GM21515 (cell line): ENCODE results near the gene MACROD2.
"Not testable (repeated sequence)": the region's sequence is repeated elsewhere in the genome, so short reads cannot be mapped to it uniquely, and the experiment has no call there.

Experiments
- ATAC-seq: cut with Tn5 transposase; IDR thresholded peaks from one replicate; pipeline ENCODE4 v1.9.1; 2021; ENCODE audit not compliant: unreplicated experiment

Gene MACROD2

DNA sequence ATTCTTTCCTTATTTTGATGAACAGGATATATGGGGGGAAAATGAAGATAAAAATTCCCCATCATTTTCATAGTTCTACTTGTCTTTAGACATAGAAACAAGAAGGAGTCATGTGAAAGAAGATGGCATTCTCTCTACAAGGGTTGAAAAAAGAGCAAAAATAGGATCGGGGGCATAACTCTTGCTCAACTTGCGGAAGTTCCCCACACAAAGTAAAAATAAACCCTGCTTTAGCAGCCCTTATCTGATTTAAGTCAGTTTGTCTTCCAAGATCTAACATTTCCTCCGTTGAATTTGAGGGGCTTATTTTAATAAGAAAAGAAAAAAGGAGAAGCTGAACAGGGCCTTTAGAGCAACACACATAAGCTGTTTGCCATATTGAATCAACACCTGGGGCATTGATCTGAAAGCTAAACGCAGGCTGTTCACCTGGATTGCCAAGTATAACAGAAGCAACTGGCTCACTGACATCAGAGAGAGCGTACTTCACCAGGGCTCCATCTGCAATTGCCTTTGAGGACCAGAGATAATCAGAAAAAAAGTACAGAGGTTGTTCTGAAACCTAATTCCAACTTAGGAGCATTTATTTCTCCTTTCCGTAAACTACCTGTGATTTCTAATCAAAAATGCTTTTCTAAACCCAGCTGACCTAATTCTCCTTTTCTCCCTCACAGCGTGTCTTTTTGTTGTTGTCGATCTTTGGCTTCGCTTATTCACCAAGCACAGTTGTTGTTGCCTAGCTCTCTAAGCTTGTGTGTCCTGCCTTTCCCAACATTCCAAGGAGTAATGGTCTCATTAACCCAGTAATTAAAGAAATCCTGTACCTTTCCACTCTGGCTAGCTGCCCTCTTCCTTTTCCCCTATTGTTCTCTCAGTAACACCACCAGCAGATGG lies 2010.0 kb downstream of the MACROD2 start:
- no peak for ATAC-seq

DNA sequence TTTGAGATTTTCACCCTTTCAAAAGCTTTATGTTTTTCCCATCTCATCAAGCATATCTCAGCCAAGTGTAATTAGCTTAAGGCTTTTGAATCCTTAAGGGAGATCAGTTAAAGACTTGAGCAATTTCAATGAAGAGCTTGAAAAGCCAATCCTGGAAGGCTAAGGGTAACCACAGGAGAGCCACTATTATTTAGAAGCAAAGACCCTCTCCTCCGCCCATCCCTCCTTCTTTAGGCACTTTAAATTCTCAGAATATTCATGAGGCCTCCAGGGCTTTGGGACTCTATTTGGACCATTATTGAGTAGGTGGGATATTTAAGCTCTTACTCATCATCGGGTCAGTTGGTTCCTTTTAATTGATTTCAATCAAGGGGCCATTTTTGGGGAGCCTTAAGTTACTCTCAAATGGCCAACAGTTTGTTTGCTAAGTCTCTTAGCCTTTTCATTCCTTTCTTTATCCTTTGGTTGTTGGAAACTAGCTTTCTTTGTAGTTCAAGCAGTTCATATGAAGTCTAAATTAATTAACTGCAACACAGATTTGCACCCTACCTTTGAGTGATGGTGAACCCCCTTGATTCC lies 2010.7 kb downstream of the MACROD2 start:
- no peak for ATAC-seq

DNA sequence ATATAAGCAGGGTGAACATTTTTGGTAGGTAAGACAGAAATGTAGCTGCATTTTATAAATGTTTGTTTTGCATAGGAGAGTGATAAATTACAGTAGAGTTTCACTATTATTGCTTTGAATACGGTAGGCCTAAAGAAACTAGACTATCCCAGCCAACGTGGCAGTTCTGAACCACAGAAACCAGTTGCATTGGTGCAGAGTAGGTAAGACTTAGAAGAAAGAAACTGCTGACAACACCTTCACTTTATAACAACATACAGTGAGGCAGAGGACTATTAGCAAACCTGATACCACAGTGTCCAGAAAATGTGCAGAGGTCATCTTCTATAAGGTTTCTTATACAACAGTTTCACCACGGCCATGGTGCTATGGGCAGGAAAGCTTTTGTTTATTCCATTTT lies 2011.8 kb downstream of the MACROD2 start:
- peak; percentile 97 for ATAC-seq

DNA sequence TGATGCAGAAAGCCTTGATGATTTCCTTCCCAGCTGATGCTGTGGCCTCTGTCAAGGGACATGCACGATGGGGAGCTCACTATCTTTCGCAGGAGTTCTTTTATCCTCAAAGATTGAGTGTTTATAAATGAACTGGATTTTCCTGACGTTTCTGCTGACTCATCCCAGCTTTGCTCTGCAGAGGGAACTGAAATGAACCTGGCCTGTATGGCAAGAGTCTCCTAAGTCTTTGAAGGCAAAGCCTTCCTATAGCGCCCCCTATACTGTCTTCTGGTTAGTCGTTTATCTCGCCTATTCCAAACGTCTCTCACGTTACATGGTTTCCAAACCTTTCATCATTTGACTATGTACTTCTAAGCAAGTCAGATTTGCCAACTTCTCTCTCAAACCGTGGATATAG lies 2012.6 kb downstream of the MACROD2 start:
- no peak for ATAC-seq

DNA sequence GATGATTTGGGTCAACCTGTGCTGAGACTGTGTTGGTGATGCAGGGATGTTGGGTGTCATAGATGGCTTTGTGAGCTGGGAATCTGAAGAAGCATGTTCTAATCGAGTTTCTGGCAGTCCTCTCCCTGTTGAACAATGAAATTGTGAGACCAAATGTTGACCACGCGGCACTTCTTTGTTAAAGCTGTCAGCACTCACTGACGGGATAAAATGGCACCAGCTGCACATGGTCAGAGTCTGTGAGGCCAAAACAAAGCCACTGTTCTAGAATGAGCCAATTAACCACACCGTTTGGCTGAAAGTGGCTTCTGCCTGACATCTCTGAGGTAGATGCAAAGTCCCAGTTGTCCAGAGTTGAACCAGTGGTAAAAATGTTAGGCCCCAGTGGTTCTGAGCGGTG lies 2015.7 kb downstream of the MACROD2 start:
- no peak for ATAC-seq

DNA sequence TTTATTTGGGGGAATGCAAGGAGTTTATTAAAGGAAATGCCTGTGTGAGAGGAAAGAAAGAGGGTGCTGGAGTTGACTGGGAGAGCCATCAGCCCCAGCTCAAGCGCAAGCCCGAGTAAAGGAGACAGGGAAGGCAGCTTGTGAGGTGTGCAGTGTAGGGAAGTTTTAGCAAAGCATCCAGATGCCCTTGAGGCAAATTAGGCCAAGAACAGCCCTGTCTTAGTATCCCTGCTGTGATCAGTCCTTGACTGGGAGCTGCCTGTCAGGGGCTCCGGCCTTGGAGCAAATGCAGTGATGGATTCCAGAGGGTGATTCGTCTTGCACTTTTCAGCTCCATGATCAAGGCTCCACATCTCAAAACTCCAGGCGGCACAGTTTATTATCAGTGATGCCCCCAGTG lies 2016.2 kb downstream of the MACROD2 start:
- ATAC-seq = no peak

DNA sequence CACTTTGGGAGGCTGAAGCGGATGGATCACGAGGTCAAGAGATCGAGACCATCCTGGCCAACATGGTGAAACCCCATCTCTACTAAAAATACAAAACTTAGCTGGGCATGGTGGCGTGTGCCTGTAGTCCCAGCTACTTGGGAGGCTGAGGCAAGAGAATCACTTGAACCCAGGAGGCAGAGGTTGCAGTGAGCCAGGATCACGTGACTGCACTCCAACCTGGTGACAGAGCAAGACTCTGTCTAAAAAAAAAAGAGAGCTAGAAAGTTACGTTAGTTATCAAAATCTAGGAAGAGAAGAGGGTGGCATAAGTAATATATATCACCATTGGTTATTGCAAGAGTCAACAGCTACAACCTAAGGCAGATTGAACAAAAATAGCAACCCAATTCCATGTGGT lies 2017.6 kb downstream of the MACROD2 start:
- not testable (repeated sequence) for ATAC-seq

DNA sequence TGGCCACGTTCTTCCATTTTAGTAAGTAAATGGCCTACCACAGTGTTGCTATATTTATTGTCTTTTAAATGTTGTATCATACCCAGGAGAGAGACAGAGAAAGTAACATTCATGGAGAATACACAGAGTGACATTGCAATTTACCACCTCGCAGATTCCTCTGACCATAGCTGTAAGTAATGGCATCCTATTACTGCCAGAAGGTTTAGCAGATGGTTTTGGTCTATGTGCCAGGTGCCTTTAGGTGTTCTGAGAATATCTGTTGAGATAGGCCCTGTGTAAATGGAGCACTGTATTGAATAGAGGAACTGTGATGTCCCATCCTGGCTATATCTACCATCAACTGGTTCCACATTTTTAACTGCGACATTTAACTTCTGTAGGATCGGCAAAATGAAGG lies 2018.3 kb downstream of the MACROD2 start:
- ATAC-seq = no peak

DNA sequence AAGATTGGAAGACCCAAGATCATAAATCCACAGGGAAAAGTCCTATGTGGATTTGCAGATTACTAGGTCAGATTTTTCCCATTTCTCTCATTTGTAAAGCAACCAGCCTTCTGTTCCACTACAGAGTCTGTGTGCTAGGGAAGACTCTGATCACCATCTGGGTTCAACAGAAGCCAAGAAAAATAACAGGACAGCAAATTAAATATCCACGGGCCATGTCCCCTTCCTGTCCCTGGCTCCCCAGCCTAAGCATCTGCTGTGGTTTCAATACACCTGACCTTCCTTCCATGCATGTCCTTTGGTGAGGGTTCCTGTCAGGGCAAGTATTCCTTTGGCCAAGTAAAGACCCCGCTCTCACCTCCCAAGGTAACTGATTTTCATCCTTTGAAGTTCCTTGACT lies 2019.1 kb downstream of the MACROD2 start:
- ATAC-seq = no peak

DNA sequence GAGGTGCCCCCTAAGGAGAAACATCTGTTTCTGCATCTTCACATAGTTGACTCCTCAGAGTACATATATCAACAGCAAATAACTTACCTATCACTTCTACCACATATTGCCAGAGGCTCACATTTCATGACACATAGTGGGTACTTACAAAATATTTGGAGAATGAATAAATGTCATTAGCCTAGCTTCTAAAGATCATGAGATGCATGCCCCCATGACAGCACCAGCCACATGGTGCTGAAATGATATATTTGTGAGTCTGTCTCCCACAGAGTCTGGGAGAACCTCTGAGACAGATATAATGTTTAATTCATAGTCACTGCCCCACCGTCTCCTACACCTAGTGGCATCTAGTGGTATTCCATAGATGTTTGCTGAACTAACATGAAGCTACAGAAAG lies 2022.3 kb downstream of the MACROD2 start:
- ATAC-seq = no peak

DNA sequence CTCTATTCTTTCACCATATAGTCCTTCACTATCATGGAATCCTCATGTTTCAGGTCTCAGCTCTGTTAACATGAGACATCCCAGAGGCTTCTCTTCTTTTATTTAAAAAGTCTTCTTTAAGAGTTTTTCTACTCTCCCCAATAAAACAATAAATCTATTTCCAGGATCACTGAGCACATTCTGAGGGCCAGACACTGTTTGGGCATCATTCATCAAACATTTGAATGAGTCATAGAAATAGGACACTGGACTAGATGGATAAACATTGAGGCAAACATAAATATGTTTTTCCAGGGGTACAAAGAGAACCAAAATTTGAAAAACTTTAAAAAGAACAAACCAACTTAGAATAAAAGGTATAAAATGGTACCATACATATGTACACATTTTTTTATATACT lies 2023.6 kb downstream of the MACROD2 start:
- no peak for ATAC-seq

DNA sequence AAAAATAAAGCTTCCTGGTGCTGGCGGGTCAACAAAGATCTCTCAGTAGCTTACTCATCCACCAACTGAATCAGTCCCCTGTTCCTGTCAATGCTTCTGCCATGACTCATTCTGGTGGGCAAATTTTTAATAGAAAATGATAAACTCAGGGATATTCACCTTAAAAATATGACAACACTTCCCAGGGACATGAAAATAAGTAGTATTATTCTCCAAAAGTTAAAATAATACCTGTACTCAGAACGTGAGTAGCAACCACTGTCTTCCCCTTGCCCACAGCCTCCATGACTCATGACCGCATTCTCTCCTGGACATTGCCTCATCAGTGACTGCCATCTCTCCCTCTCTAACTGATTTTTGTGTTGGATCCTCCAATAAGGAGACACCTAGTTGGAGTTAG lies 2025.7 kb downstream of the MACROD2 start:
- ATAC-seq = no peak

DNA sequence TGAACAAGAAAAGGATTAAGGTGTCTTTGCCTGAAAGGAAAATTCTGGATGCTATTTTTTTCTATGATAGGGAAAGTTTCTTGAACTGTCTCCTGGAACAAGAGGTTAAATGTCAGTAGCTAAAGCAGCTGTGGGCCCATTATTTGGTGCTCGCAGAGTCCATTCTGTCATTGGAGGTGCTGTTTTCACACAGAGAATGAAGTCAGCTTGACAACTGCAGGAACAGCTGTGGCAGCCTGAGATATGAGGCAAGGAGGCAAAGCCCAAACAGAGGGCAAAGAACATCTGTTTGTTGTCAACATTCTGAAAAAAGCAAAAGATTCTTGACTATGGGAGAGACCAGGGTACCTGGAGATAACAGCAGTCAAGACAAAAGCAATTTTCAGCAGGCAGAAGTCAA lies 2029.8 kb downstream of the MACROD2 start:
- ATAC-seq = no peak

DNA sequence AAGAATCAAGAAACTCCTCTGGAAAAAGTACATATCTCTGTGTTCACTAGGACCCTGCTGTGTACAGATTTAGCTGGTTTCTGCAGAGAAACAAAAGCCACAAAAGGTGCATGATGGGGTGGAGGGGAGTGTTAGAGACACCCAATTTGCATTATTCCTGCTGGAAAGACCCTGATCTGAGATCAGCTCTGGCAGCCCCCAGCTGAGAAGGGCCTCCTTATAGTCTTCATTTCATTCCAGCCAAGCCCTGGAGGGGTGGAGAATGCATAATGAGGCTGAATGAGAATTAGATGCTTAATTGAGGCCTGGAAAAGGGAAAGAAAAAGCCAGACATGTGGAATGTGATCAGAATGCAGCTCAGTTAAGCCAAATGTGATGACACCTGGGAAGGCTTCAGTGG lies 2032.4 kb downstream of the MACROD2 start:
- ATAC-seq = no peak

DNA sequence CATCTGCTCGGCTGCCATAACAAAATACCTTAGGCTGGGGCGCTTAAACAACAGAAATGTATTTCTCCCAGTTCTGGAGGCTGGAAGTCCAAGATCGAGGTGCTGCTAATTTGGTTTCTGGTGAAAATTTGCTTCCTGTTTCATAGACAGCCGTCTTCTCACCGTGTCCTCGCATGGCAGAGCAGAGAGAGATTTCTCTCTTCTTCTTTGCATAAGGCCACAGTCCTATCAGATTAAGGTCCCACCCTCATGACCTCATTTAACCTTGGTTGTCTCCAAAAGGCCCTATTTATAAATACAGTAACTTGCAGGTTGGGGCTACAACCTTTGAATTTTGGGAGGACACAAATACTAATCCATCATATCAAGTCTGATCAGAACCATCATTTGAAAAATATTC lies 2033.6 kb downstream of the MACROD2 start:
- no peak for ATAC-seq

DNA sequence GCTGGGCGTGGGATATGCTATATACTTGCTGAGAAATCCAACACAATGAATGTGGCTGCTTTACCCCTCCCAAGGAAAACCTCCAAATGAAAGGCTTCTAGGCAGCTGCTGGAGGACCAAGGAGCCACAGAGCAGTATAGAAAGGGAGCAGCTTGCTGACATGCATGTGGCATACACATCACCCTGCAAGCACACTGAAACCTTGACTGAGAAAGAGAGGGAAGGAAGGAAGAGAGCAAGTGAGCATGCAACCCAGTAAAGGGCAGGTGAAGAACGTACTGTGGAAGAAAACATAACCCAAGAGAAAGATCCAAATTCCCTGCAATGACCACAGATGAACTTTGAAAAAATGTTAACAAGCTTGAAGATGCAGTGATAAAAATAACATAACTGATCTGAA lies 2034.9 kb downstream of the MACROD2 start:
- no peak for ATAC-seq

DNA sequence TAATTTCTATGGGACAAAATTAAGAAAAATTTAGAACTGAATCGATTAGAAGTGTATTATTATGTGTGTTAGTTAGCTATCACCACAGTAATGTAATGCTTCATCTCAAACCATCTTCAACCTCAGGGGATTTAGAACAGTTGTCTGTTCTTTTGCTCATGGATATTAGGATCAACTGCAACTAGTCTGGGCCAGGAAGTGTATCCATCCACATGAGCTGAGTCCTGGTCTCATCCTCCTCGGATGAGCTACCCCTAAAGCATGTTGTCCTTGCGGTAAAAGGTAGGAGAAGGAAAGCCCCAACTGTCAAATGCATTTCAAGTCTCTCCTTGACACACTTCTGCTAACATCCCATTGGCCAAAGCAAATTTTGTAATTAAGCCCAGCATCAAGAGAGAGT lies 2040.3 kb downstream of the MACROD2 start:
- ATAC-seq = no peak

DNA sequence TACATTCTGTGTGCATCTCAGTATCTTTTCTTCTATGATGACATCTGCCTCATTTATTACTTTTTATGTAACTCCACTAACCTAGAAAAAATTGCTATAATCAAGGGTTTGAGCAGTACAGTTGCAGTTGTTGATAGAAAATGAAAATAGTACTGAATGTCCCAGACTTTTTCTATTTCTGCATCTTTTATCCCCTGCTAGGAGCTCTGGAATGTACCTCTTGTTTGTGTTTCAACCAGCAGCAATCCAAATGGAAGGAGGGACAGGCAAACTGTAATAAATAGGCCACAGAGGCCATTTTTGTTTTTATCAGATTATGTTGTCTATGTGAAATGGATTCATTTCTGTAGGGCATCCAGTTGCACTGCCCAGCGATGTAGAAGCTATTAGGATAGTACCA lies 2041.0 kb downstream of the MACROD2 start:
- no peak for ATAC-seq

DNA sequence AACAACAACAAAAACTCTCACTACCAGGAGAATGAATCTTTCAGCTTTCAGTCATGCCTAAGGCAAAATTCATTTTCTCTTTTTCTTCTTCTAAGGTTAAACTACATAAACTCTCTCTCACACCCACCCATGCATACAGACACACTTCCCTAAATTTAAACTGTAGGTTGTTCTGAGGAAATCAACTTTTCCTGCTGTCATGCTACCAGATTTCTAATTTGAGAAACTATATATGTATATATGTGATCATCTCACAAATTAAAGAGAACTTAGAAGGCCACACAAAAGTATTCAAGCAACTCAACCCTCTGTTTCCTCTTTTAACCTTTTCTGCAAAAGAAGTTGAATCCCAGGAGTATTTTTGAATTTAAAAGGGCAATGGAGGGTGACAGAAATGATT lies 2045.4 kb downstream of the MACROD2 start:
- ATAC-seq = no peak

DNA sequence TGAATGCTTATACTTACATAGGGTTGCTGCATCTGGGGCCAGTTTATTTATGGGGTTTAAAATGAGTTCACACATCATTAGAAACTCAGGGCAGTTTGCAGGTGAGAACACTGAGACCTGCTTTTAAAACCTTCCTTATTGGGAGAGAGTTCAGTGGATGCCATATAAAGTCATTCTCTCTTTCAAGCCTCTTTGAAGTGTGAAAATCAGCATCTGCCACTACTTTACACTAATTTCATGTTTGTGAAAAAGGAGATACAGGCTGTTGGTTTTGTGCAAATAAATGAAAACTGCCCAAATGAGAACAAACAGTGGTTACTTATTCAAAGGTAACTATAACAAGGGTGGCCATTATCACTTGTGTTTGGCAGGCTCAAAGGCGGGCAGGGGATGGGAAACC lies 2047.4 kb downstream of the MACROD2 start:
- no peak for ATAC-seq

DNA sequence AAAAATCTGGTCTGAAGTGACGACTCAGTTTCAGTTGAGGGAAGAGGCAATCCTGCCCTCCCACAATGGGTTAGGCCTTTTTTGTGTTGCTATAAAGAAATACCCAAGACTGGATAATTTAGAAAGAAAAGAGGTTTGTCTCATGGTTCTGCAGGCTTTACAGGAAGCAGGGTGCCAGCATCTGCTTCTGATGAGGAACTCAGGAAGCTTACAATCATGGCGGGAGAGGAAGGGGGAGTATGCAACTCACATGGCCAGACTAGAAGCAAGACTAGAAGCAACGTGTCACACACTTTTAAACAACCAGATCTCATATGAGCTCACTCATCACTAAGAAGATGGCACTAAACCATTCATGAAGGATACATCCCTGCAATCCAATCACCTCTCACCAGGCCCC lies 2048.6 kb downstream of the MACROD2 start:
- ATAC-seq = no peak

DNA sequence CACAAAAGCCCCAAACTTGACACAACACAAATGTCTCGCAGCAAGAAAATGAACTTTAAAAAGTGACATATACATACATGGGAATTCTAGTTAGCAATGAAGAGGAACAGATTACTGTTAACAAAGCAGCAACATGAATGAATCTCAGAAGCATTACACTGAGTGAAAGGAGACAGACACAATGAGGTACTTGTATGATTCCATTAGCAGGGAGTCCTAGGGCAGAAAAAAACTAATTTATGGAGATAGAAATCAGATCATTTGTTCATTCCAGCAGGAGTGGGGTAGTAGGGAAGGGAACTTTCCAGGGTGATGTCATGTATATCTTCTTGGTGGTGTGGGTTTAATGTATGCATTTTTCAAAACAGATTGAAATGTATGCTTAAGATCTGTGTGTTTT lies 2053.6 kb downstream of the MACROD2 start:
- ATAC-seq = no peak
